Measurements from ENCODE around the gene STAT3. TPM values are rescaled to one million over a fixed set of nuclear protein-coding genes. Genes with fewer than 3 reads are reported as not detected.
"Not testable (repeated sequence)": the region's sequence is repeated elsewhere in the genome, so short reads cannot be mapped to it uniquely, and the experiment has no call there.

The STAT3 gene
- total RNA-seq, 1 donor: 206 TPM

DNA sequence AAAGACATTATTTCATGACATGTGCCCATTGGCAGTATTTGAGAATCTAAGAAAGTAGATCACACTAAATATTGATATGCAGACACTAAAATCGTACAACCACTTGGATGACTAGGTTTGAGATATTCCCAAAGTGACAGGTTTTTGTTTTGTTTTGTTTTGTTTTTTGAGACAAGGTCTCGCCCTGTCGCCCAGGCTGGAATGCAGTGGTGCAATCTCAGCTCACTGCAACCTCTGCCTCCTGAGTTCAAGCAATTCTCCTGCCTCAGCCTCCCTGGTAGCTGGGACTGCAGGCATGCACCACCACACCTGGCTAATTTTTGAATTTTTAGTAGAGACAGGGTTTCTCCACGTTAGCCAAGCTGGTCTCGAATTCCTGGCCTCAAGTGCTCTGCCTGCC, 19.9 kb downstream of the STAT3 start:
- not testable (repeated sequence) for H3K4me3 ChIP-seq (ENCODE audit: insufficient read depth, low read length); H3K27ac ChIP-seq (ENCODE audit: low read depth, low read length); H3K27me3 ChIP-seq (ENCODE audit: insufficient read depth, low read length); H2AFZ ChIP-seq (ENCODE audit: low read length); H3K4me2 ChIP-seq (ENCODE audit: insufficient read depth, low read length); DNase-seq (ENCODE audit: insufficient read length, low spot score, missing footprints); H3K9me3 ChIP-seq (ENCODE audit: low read depth, low read length)
- peaks cover 82% of the 10 kb centered on the region for H3K79me2 ChIP-seq (ENCODE audit: insufficient read depth, low read length)
- peaks cover 41% of the 10 kb centered on the region for H3K4me1 ChIP-seq (ENCODE audit: insufficient read depth, low read length)
- peaks cover 11% of the 10 kb centered on the region for H3K36me3 ChIP-seq (ENCODE audit: insufficient read depth, low read length)
- H4K20me1 ChIP-seq (ENCODE audit: insufficient read depth, low read length): peaks cover 53% of the 10 kb centered on the region

DNA sequence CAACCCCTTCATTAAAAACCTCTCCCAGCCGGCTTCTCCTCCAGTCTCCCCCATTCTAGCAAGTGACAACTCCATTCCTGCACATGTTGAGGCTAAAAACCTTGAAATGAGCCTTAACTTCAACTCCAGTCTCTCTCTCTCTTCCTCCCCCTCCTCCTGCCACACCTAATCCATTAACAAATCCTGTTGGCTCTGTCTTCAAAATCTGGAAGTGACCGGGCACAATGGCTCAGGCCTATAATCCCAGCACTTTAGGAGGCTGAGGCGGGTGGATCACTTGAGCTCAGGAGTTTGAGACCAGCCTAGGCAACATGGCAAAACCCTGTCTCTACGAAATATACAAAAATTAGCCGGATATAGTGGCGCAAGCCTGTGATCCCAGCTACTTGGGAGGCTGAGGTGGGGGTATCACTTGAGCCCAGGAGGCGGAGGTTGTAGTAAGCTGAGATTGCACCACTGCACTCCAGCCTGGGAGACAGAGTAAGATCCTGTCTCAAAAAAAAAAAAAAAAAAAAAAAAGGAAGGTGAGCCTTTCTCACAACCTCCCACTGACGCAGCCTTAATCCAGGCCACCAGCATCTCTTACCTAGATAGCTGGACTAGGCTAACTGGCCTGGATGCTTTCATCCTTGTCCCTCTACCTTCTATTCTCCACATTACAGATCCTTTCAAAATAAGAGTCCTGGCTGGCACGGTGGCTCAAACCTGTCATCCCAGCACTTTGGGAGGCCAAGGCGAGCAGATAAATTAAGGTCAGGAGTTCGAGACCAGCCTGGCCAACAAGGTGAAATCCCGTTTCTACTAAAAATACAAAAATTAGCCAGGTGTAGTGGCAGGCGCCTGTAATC, 21.8 kb downstream of the STAT3 start:
- Histone ChIP-seq H3K27ac (ENCODE audit: low read depth, low read length) (peak overlapping the region; percentile 91), H3K79me2 (ENCODE audit: insufficient read depth, low read length) (peaks cover 84% of the 10 kb centered on the region), H4K20me1 (ENCODE audit: insufficient read depth, low read length) (peaks cover 61% of the 10 kb centered on the region), H3K36me3 (ENCODE audit: insufficient read depth, low read length) (peaks cover 11% of the 10 kb centered on the region), H3K4me1 (ENCODE audit: insufficient read depth, low read length) (peaks cover 50% of the 10 kb centered on the region)
- not testable (repeated sequence) for H3K4me2 ChIP-seq (ENCODE audit: insufficient read depth, low read length); H3K27me3 ChIP-seq (ENCODE audit: insufficient read depth, low read length); H3K4me3 ChIP-seq (ENCODE audit: insufficient read depth, low read length); H2AFZ ChIP-seq (ENCODE audit: low read length); DNase-seq (ENCODE audit: insufficient read length, low spot score, missing footprints); H3K9me3 ChIP-seq (ENCODE audit: low read depth, low read length)

DNA sequence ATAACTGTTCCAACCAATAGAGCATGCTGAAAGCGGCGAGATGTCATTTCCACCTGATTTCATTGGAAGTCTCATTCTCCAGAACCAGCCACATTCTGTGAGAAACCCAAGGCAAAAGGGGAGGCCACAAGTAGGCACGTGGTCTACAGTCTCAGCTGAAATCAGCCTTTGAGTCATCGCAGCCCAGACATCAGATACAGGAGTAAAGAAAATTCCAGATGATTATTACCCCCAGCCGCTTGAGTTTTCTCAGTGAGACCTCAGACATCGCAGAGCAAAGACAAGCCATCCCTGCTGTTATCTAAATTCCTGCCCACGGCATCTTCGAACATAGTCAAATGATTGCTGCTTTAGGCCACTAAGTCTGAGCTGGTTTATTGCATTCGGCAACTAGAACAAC, 23.1 kb downstream of the STAT3 start:
- peak overlapping the region; percentile 32 for H3K4me2 ChIP-seq (ENCODE audit: insufficient read depth, low read length)
- peaks cover 52% of the 10 kb centered on the region for H4K20me1 ChIP-seq (ENCODE audit: insufficient read depth, low read length)
- H3K27ac ChIP-seq (ENCODE audit: low read depth, low read length): peak overlapping the region; percentile 91
- peak; percentile 89 for DNase-seq (ENCODE audit: insufficient read length, low spot score, missing footprints)
- no peaks in the 10 kb centered on the region for H3K9me3 ChIP-seq (ENCODE audit: low read depth, low read length)
- peaks cover 8% of the 10 kb centered on the region for H3K36me3 ChIP-seq (ENCODE audit: insufficient read depth, low read length)
- H3K4me1 ChIP-seq (ENCODE audit: insufficient read depth, low read length): peaks cover 58% of the 10 kb centered on the region
- H3K27me3 ChIP-seq (ENCODE audit: insufficient read depth, low read length): no peaks in the 10 kb centered on the region
- TF ChIP-seq, protein P1, sequence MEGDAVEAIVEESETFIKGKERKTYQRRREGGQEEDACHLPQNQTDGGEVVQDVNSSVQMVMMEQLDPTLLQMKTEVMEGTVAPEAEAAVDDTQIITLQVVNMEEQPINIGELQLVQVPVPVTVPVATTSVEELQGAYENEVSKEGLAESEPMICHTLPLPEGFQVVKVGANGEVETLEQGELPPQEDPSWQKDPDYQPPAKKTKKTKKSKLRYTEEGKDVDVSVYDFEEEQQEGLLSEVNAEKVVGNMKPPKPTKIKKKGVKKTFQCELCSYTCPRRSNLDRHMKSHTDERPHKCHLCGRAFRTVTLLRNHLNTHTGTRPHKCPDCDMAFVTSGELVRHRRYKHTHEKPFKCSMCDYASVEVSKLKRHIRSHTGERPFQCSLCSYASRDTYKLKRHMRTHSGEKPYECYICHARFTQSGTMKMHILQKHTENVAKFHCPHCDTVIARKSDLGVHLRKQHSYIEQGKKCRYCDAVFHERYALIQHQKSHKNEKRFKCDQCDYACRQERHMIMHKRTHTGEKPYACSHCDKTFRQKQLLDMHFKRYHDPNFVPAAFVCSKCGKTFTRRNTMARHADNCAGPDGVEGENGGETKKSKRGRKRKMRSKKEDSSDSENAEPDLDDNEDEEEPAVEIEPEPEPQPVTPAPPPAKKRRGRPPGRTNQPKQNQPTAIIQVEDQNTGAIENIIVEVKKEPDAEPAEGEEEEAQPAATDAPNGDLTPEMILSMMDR (IDR thresholded peaks at IDR 0.05; ENCODE audit: extremely low read depth, low read depth, low read length): no peak
- no peak overlapping the region for H3K4me3 ChIP-seq (ENCODE audit: insufficient read depth, low read length)
- peaks cover 85% of the 10 kb centered on the region for H3K79me2 ChIP-seq (ENCODE audit: insufficient read depth, low read length)
- no peak overlapping the region for H2AFZ ChIP-seq (ENCODE audit: low read length)

DNA sequence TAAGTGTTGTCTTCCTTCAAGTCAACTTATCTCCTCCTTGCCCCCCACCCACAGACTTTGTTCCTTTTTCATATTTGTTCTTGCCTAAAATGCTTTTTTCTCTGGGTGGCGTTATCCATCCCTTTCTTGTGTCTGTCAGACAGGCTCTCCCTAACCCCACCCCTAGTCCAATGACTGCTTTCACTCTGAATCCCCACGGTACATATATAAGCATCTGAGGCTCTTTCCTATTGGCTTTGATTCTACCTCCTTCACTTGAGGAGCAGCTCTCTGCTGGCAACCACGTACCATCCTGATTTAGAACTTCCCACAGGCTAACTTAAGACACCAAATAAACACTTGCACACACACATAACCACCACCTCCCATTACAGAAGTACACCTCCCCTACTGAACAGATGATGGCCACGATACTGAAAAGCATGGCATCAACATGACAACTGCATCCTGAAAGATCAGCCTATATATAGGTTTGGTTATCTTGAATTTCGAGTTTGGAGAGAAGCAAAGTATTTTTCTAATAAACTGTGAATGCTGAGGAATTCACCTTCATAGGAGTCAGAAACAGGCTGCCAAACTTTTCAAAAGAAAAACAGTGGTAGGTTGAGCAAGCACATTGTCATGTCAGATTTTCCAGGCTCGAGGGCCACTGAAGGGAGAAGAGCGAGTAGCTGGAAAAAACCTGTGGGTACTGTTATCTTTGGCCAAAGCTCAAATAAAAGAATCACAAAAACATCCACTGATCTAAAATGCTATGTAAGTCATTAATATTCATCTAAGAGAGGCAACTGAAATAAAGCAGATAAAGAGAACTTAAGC, 24.3 kb downstream of the STAT3 start:
- peaks cover 85% of the 10 kb centered on the region for H3K79me2 ChIP-seq (ENCODE audit: insufficient read depth, low read length)
- H3K36me3 ChIP-seq (ENCODE audit: insufficient read depth, low read length): peaks cover 8% of the 10 kb centered on the region
- TF ChIP-seq, protein P1 (IDR thresholded peaks at IDR 0.05; ENCODE audit: extremely low read depth, low read depth, low read length): no peak
- H3K27me3 ChIP-seq (ENCODE audit: insufficient read depth, low read length): no peaks in the 10 kb centered on the region
- H3K27ac ChIP-seq (ENCODE audit: low read depth, low read length): peak overlapping the region; percentile 91
- peaks cover 60% of the 10 kb centered on the region for H4K20me1 ChIP-seq (ENCODE audit: insufficient read depth, low read length)
- DNase-seq (ENCODE audit: insufficient read length, low spot score, missing footprints): peak; percentile 73
- H2AFZ ChIP-seq (ENCODE audit: low read length): no peak overlapping the region
- peak overlapping the region; percentile 52 for H3K4me2 ChIP-seq (ENCODE audit: insufficient read depth, low read length)
- no peaks in the 10 kb centered on the region for H3K9me3 ChIP-seq (ENCODE audit: low read depth, low read length)
- peaks cover 58% of the 10 kb centered on the region for H3K4me1 ChIP-seq (ENCODE audit: insufficient read depth, low read length)
- no peak overlapping the region for H3K4me3 ChIP-seq (ENCODE audit: insufficient read depth, low read length)

Data from osteoblast (primary cell).